ENCODE measurements around the gene NTM. TPM values are rescaled to one million over a fixed set of nuclear protein-coding genes. Genes with fewer than 3 reads are reported as not detected.

Gene NTM
- total RNA-seq, 3 donors from 2014 or later: 0.66 to 9.0 (median 1.0) TPM

DNA sequence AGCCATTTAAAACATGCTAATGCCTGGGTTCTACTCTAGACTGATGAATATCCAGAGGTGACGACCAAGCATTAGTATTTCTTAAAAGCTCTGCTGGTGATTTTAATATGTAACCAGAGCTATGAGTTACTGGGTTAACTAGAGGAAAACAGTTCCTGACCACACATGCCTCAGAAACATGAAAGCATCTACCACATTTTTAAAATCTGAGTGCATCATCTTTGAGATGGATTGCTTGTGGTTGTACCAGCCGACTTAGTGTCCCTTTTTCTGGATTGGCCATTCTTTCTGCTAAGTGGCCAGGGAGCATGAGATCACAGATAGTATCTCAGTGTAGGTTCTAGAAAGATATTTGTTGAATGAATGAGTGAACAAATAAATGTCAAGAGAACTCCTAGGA lies 152.4 kb downstream of the NTM start:
- intact Hi-C loops (cut with DNase I; ENCODE audit: low total_unique reads): no loop called here
- Histone ChIP-seq H3K4me3 (no peak overlapping the region), H3K36me3 (no peaks in the 10 kb centered on the region), H3K27ac (no peak overlapping the region), H3K9me3 (no peaks in the 10 kb centered on the region), H3K4me1 (no peaks in the 10 kb centered on the region), H3K27me3 (peaks cover 0 to 15% of the 10 kb centered on the region in 2 donors)
- no peak for TF ChIP-seq CTCF (IDR thresholded peaks at IDR 0.05)
- no peak for TF ChIP-seq POLR2AphosphoS5 (IDR thresholded peaks at IDR 0.05)
- DNase-seq (ENCODE audit: low spot score in 2 of 2): no peak

GRCh38 chr11:131530407-131530806 lies 160.0 kb downstream of the NTM start:
- intact Hi-C loops (cut with DNase I; ENCODE audit: low total_unique reads): no loop called here
- H3K27me3 ChIP-seq: peaks cover 0 to 18% of the 10 kb centered on the region in 2 donors
- no peaks in the 10 kb centered on the region for H3K9me3 ChIP-seq
- no peak for DNase-seq (ENCODE audit: low spot score in 2 of 2)
- H3K4me1 ChIP-seq: no peaks in the 10 kb centered on the region
- no peaks in the 10 kb centered on the region for H3K36me3 ChIP-seq
- H3K27ac ChIP-seq: no peak overlapping the region
- H3K4me3 ChIP-seq: no peak overlapping the region
- TF ChIP-seq CTCF (IDR thresholded peaks at IDR 0.05) (no peak), POLR2A (IDR thresholded peaks at IDR 0.05) (no peak), POLR2AphosphoS5 (IDR thresholded peaks at IDR 0.05) (no peak)

GRCh38 chr11:131533149-131533548 lies 162.7 kb downstream of the NTM start:
- DNase-seq (ENCODE audit: low spot score in 2 of 2): no peak
- no peak overlapping the region for H3K4me3 ChIP-seq
- H3K27ac ChIP-seq: no peak overlapping the region
- H3K4me1 ChIP-seq: no peaks in the 10 kb centered on the region
- intact Hi-C loops (cut with DNase I; ENCODE audit: low total_unique reads): no loop called here
- H3K36me3 ChIP-seq: no peaks in the 10 kb centered on the region
- no peaks in the 10 kb centered on the region for H3K9me3 ChIP-seq
- H3K27me3 ChIP-seq: peaks cover 0 to 14% of the 10 kb centered on the region in 2 donors
- TF ChIP-seq CTCF (IDR thresholded peaks at IDR 0.05) (no peak), POLR2A (IDR thresholded peaks at IDR 0.05) (no peak), POLR2AphosphoS5 (IDR thresholded peaks at IDR 0.05) (no peak)

DNA sequence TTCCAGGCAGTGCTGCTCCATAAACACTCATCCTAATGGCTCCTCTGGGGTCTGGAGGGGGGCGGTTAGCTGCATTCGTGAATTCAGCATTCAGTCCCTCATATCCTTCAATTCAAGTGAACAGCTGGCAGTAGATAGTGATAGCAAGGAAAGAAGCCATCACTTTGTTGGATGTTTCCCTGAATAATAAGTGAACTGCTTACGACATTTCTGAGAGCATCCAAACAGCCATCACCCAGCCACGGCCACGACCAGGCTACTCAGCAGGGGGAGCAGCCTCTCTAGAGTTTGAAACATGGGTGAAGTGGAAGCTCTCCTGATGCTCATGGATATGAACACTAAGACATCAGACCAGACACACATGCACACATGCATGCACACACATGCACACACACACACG lies 163.6 kb downstream of the NTM start:
- no peak for TF ChIP-seq CTCF (IDR thresholded peaks at IDR 0.05)
- Histone ChIP-seq H3K4me3 (no peak overlapping the region), H3K9me3 (no peaks in the 10 kb centered on the region), H3K4me1 (no peaks in the 10 kb centered on the region), H3K36me3 (no peaks in the 10 kb centered on the region), H3K27ac (no peak overlapping the region), H3K27me3 (peaks cover 0 to 10% of the 10 kb centered on the region in 2 donors)
- intact Hi-C loops (cut with DNase I; ENCODE audit: low total_unique reads): no loop called here
- no peak for DNase-seq (ENCODE audit: low spot score in 2 of 2)

GRCh38 chr11:131534611-131535010 lies 164.2 kb downstream of the NTM start:
- Histone ChIP-seq H3K27ac (no peak overlapping the region), H3K9me3 (no peaks in the 10 kb centered on the region), H3K4me1 (no peaks in the 10 kb centered on the region), H3K36me3 (no peaks in the 10 kb centered on the region), H3K27me3 (peaks cover 0 to 14% of the 10 kb centered on the region in 2 donors), H3K4me3 (no peak overlapping the region)
- no peak for DNase-seq (ENCODE audit: low spot score in 2 of 2)
- intact Hi-C loops (cut with DNase I; ENCODE audit: low total_unique reads): no loop called here
- TF ChIP-seq POLR2A (IDR thresholded peaks at IDR 0.05) (no peak), POLR2AphosphoS5 (IDR thresholded peaks at IDR 0.05) (no peak), CTCF (IDR thresholded peaks at IDR 0.05) (no peak)

Data from breast epithelium (tissue), 4 donors.